ENCODE measurements around the gene ZSCAN30.

The ZSCAN30 gene

DNA sequence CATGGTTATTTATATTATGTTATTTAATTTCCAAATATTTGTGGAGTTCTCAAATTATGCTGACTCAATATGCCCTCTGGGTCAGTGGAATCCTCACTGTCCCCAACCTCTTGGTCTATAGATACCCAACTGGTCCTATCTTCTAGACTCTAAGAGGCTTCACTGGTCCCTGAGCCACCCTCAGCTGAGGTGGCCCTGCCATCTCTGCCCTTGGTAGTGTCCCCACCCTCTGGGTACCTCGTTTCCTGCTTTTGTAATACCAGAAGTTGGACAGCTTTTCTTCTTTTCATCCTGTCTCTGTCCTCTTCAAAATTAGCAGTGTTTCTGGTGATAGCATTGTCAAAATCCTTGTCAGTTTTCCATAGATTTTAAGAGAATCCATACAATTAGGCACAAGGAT is 11.9 kb downstream of the ZSCAN30 start:
- DNase-seq, result no peak

GRCh38 chr18:35277633-35278032 is 12.4 kb downstream of the ZSCAN30 start:
- no peak for DNase-seq

DNA sequence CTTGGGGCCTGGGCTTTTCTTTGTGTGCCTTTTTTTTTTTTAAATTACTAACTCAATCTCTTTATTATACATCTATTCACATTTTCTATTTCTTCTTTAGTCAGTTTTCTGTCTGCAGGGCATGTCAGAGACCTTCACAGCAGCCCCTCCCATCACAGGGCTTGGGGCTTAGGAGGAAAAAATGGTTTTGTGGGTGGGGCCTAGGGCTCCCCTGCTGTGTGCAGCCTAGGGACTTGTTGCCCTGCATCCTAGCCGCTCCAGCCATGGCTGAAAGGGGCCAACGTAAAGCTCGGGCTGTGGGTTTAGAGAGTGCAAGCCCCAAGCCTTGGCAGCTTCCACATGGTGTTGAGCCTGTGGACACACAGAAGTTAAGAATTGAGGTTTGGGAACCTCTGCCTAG is 13.8 kb downstream of the ZSCAN30 start:
- DNase-seq, result no peak

DNA sequence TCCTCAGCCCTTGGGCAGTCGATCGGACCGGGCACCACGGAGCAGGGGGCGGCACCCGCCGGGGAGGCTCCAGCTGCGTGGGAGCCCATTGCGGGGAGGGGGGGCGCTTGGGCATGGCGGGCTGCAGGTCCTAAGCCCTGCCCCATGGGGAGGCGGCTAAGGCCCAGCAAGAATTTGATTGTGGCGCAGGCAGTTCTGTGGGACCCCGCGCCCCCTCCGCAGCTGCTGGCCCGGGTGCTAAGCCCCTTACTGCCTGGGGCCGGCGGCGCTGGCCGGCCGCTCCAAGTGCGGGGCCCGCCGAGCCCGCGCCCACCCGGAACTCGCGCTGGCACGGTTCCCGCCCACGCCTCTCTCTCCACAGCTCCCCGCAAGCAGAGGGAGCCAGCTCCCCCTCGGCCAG is 18.4 kb downstream of the ZSCAN30 start:
- no peak for DNase-seq

- DNase-seq, result no peak
Measured at GRCh38 chr18:35268821-35269220, 21.2 kb downstream of the ZSCAN30 start.

DNA sequence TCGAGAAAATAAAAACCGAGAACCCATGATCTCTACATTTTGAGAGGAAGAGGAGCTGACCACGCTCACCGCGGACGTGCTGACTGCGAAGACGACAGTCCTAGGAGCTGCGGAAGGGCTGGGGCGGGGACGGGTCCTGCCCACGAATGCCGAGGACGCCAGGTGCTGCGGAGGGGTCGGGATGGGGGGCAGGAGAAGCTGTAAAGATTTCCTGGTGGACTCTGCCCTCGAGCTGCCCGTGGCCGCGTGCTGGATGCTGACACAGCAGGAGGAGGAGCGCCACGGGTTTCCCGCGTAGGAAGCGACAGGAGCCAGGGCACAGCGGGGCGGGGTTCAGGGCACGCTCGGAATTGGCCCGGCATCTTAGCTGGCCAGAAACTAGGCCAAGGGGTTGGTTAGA is 22.2 kb downstream of the ZSCAN30 start:
- peak; percentile 29 for DNase-seq

DNA sequence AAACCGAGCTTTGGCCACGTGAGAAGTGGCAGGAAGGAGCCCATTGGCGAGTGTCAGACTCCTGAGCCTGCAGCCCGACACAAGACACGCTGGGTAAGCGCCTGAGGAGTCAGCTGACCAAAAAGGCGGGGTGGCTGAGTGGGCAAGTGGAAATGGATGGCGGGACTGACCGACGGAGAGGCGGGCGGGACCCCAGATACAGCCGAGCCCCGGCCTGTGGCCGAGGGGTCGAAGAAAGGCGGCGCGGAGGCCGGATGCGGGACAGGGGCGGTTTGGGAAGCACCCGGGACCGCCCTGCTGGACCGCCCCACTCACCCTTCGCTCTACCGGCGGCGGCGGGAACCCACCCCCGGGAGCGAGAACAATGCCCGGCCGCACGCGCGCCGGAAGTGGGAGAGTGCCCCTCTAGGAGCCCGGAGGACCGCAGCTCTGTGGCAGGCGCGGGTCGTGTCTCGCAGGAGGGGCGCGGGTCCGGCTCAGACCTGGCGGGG is 22.8 kb downstream of the ZSCAN30 start:
- peak; percentile 90 for DNase-seq

GRCh38 chr18:35264409-35264808 is 25.6 kb downstream of the ZSCAN30 start:
- DNase-seq, result no peak

DNA sequence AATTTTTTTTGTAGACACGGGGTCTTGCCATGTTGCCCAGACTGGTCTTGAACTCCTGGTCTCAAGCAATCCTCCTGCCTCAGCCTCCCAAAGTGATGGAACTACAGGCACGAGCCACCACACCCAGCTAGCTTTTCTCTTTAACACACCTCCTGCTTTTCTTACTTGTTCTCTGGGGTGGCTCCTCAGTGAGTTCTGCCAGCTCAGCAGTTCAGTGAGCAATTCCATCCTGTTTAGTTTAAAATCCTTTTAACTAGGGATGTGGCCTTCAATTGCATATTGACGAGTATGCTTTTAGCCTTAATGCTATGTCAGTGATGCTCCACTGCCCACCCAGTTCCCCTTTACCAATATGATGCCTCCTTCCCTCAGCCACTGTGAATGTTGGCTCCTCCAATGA is 33.1 kb downstream of the ZSCAN30 start:
- no peak for DNase-seq

DNA sequence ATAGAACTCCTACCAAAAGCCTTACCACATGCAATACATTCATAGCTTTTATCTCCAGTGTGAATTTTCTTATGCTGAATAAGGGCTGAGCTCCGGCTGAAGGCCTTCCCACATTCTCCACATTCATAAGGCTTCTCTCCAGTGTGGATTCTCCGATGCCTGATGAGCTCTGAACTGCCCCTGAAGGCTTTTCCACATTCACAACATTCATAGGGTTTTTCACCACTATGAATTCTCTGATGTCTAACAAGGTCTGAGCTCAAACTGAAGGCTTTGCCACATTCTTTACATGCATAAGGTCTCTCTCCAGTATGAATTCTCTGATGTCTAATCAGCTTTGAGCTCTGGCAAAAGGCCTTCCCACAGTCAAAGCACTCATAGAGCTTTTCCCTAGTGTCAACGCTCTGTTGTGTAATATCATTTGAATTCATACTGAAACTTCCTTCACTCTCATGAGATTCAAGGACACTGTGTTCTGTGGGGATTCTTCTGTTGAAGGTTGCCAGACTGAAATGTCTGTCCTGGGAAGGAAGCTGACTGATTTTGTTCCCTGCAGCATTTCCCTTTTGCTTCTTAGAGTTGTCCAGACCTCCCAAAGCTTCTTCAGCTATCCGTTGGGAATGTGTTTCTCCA is 36.3 kb downstream of the ZSCAN30 start:
- DNase-seq, result no peak

- DNase-seq, result no peak
Measured at GRCh38 chr18:35252466-35252865, 37.6 kb downstream of the ZSCAN30 start.

DNA sequence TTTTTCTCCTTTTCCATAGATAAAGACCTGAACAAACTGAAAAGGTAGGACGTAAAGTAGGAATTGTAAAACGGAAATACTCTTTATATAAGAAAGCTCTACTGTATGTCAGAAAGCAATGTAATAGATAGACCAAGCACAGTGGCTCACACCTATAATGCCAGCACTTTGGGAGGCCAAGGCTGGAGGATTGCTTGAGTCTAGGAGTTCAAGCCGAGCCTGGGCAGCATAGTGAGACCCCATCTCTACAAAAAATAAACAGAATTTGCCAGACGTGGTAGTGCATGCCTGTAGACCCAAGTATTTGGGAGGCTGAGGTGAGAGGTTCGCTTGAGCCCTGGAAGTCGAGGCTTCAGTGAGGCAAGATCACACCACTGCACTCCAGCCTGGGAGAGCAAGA is 41.6 kb downstream of the ZSCAN30 start:
- no peak for DNase-seq

GRCh38 chr18:35247412-35248249 is 42.4 kb downstream of the ZSCAN30 start:
- DNase-seq, result no peak

- no peak for DNase-seq
Measured at GRCh38 chr18:35246831-35247230, 43.2 kb downstream of the ZSCAN30 start.

- DNase-seq, result no peak
Measured at GRCh38 chr18:35245719-35246317, 44.2 kb downstream of the ZSCAN30 start.

DNA sequence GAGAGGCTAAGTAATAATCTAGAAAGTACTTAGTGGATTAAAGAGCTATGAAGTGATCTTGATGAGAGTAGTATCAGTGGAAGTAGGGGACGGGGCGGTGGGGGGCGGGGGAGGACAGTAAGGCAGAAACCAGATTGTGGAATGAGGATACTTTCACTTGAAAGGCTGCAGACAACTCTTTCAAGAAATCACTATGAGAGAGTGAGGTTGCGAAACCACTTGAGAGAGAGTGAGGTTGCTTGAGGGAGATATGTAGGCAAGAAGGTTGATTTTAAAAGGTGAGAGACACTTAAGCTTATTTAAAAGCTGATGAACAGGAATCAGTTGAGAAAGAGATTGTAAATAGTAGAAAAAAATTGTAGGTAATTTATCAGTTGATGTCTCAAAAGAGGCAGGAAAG is 45.4 kb downstream of the ZSCAN30 start:
- no peak for DNase-seq

- DNase-seq, result no peak
Measured at GRCh38 chr18:35242426-35242825, 47.6 kb downstream of the ZSCAN30 start.

- no peak for DNase-seq
Measured at GRCh38 chr18:35241448-35241804, 48.6 kb downstream of the ZSCAN30 start.

- DNase-seq, result peak; percentile 99
Measured at GRCh38 chr18:35240664-35241447, 49.2 kb downstream of the ZSCAN30 start, which contains the start of gene ZNF397. Gene ZNF397 (plus strand): TSS chr18:35241034. CDS start chr18:35242471, 1,437 bp downstream.

DNA sequence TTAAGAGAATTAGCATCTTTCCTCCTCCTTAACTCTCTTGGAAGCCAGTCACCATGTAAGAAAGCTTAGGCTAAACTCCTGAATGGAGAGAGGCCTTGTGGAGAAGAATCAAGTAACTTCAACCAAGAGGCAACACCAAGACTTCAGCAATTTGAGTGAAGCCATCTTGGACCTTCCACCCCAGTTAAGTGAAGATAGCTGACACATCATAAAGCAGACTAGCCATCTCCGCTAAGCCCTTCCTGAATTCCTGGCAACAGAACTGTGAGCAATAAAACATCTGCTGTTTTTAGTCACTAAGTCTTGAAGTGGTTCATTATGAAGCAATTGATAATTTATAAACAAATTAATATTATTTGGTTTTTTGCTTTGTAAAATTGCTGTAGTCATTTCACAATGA is 50.7 kb downstream of the ZSCAN30 start:
- no peak for DNase-seq

DNA sequence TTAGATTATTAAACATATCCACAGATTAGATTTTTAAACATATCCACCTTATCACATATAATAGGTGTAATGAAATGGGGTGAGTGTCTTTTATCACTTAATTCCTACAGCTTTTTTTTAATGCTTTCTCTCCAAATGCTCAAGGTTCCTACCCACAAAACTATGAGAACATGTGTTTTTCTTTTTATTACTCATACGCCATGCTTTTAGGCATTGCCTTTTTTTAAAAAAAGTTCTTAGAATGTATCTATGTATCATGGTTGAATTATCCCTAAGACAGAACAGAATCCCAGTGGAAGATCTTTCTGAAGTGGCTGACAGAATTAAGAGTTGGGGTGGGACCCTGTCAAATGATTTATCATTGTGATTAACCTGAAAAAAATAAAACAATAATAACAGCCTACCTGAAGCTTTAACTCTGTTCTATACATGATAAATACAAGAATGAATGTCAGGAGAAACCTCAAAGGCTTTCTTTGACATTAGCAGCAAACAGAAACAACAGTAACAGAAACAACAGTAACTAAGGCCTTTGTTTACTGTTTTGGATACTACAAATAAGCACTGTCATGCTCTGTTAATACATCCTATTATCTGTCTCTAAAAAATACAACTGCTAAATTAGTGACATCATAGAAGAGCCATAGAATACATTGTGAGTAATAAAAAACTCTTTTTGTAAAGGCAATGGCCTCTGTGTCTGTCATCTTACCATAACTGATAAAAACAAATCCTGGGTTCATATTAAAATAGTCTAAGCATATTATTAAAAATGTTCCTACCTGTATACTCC is 53.3 kb downstream of the ZSCAN30 start:
- DNase-seq, result no peak

DNA sequence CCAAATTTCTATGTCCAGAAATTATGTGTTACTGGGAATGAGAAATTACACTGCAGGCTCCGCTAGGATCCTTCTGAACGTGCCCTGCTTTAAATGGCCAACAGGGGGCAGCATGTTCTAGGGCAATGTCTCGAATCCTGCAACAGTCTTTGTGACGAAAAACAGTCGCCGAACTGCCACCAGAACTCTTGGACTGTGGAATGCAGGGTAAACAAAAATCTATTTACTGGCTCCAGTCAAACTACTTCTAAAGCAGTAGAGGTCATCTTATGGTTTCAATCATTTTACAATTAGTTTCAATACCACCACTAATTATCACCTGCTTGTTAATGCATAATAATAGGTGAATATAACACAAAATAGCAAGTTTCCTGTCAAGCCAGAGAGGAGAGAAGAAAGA is 59.0 kb downstream of the ZSCAN30 start:
- DNase-seq, result peak; percentile 79

Measured in femur (tissue), 1 donor.